GM12891 (cell line): Measurements from ENCODE around the gene GSTM3.

ENCODE experiments used
- PAX5 ChIP-seq: IDR thresholded peaks from 2 replicates; pipeline ENCODE4 v1.6.1; 2011; ENCODE audit warnings: low read length, moderate library complexity, mild to moderate bottlenecking; ENCODE audit not compliant: insufficient read depth, severe bottlenecking
- POLR2A ChIP-seq: IDR thresholded peaks from 2 replicates; pipeline ENCODE4 v1.6.1; 2011; ENCODE audit warnings: low read depth, low read length, control low read depth
- POLR2AphosphoS5 ChIP-seq: IDR thresholded peaks from 2 replicates; pipeline ENCODE4 v1.6.1; 2011; ENCODE audit warnings: low read depth, low read length, control low read depth
- SPI1 ChIP-seq: IDR thresholded peaks from 2 replicates; pipeline ENCODE4 v1.6.1; 2011; ENCODE audit warnings: low read depth, low read length, control low read depth
- TAF1 ChIP-seq: IDR thresholded peaks from 2 replicates; pipeline ENCODE4 v1.6.1; 2011; ENCODE audit warnings: low read depth, low read length, control low read depth

DNA sequence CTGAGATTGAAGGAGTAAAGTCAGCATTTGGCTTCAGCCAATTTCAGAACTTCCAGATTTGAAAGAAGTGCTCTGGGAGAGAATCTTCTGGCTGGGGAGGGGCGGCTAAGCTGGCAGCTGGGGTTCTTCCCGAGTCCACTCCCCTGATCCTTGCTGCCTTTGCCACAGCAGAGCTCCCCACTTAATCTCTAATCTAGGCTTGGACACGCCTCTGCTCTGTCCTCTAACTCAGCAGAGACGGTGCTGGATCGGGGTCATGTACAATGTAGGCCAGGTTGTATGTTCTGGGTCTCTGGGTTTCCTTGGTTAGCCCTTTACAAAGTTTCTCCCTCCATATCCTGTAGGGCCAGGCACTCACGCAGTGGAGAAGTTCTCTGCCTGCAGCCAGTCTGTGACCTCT lies 10.1 kb upstream of the GSTM3 start:
- no peak for TF ChIP-seq TAF1
- TF ChIP-seq POLR2A, result no peak
- no peak for TF ChIP-seq POLR2AphosphoS5
- TF ChIP-seq SPI1, result no peak
- no peak for TF ChIP-seq PAX5
